GM18861 (cell line): ENCODE data around the gene LARGE1.

ENCODE experiments used
- ATAC-seq: cut with Tn5 transposase; IDR thresholded peaks from one replicate; pipeline ENCODE4 v1.9.1; 2021; ENCODE audit not compliant: unreplicated experiment

Gene LARGE1

GRCh38 chr22:33785283-33785968, 134.8 kb downstream of the LARGE1 start:
- ATAC-seq: no peak

GRCh38 chr22:33781411-33781810, 138.9 kb downstream of the LARGE1 start:
- ATAC-seq: no peak

- no peak for ATAC-seq
Measured at GRCh38 chr22:33780531-33781136, 139.6 kb downstream of the LARGE1 start.

- ATAC-seq: no peak
Measured at GRCh38 chr22:33779243-33779642, 141.0 kb downstream of the LARGE1 start.

- no peak for ATAC-seq
Measured at GRCh38 chr22:33776491-33776890, 143.8 kb downstream of the LARGE1 start.

- no peak for ATAC-seq
Measured at GRCh38 chr22:33774781-33775180, 145.5 kb downstream of the LARGE1 start.

- no peak for ATAC-seq
Measured at GRCh38 chr22:33772745-33773144, 147.5 kb downstream of the LARGE1 start.

- no peak for ATAC-seq
Measured at GRCh38 chr22:33771136-33771535, 149.1 kb downstream of the LARGE1 start.

GRCh38 chr22:33770723-33771122, 149.6 kb downstream of the LARGE1 start:
- no peak for ATAC-seq

GRCh38 chr22:33766091-33766490, 154.2 kb downstream of the LARGE1 start:
- ATAC-seq: no peak

- ATAC-seq: no peak
Measured at GRCh38 chr22:33758961-33759360, 161.3 kb downstream of the LARGE1 start.

GRCh38 chr22:33757802-33758483, 162.3 kb downstream of the LARGE1 start:
- no peak for ATAC-seq

GRCh38 chr22:33757041-33757801, 163.1 kb downstream of the LARGE1 start:
- no peak for ATAC-seq

- ATAC-seq: no peak
Measured at GRCh38 chr22:33756508-33756949, 163.7 kb downstream of the LARGE1 start.

GRCh38 chr22:33748714-33749113, 171.6 kb downstream of the LARGE1 start:
- no peak for ATAC-seq

- no peak for ATAC-seq
Measured at GRCh38 chr22:33747576-33748180, 172.6 kb downstream of the LARGE1 start.

- no peak for ATAC-seq
Measured at GRCh38 chr22:33747029-33747428, 173.2 kb downstream of the LARGE1 start.

GRCh38 chr22:33746501-33746928, 173.8 kb downstream of the LARGE1 start:
- no peak for ATAC-seq

- no peak for ATAC-seq
Measured at GRCh38 chr22:33745501-33745900, 174.8 kb downstream of the LARGE1 start.

GRCh38 chr22:33743756-33744155, 176.5 kb downstream of the LARGE1 start:
- ATAC-seq: no peak

- ATAC-seq: no peak
Measured at GRCh38 chr22:33741025-33741424, 179.3 kb downstream of the LARGE1 start.
